ENCODE results near the gene ZSCAN9.

The ZSCAN9 gene

DNA sequence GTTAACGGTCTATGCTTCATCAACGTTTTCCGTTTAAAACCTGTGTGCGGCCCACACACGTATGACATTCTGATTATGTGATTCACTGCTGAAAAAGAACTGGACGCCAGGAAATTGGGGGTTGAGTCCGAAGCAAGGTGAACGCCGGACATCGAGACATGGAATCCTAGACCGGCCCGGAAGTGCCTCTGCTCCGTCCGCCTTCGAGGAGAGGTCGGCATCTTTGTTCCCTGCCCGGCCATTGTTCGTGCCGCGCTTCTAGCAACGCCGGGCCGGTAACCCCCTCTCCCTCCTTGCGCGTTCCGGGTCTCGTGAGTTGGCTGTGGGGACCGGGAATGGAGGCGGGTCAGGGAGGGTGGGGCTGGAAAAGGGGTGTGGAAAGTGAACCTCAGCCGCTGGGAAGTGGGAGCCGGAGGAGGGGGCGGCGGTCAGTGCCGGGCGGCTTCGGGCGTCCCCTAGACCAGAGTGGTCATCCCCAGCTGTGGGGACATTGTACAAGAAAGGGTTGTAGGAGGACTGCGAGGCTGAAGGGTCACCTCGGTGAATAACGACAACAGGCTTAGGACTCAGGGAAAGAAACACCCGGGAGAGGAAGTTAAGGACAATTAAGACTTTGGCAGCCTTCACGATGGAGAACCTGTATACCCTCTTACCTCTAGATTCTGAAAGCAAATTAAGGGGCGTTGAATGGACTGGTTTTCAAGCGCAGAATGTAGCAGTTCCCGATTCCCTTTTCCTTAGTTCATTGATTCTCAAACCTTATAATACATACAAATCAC lies at the start of gene ZSCAN9:
Gene ZSCAN9, plus strand, starts transcription at position 220 of the 779 bp plus-strand sequence. CDS start 1,810 bp downstream, outside the sequence.
- TF ChIP-seq, protein P1, sequence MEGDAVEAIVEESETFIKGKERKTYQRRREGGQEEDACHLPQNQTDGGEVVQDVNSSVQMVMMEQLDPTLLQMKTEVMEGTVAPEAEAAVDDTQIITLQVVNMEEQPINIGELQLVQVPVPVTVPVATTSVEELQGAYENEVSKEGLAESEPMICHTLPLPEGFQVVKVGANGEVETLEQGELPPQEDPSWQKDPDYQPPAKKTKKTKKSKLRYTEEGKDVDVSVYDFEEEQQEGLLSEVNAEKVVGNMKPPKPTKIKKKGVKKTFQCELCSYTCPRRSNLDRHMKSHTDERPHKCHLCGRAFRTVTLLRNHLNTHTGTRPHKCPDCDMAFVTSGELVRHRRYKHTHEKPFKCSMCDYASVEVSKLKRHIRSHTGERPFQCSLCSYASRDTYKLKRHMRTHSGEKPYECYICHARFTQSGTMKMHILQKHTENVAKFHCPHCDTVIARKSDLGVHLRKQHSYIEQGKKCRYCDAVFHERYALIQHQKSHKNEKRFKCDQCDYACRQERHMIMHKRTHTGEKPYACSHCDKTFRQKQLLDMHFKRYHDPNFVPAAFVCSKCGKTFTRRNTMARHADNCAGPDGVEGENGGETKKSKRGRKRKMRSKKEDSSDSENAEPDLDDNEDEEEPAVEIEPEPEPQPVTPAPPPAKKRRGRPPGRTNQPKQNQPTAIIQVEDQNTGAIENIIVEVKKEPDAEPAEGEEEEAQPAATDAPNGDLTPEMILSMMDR (IDR thresholded peaks at IDR 0.05; ENCODE audit: borderline replicate concordance, insufficient read depth, low read depth, low read length) = no peak
- peak within 1 kb of the TSS; percentile 51 for H3K4me3 ChIP-seq (ENCODE audit: low read depth, low read length)

DNA sequence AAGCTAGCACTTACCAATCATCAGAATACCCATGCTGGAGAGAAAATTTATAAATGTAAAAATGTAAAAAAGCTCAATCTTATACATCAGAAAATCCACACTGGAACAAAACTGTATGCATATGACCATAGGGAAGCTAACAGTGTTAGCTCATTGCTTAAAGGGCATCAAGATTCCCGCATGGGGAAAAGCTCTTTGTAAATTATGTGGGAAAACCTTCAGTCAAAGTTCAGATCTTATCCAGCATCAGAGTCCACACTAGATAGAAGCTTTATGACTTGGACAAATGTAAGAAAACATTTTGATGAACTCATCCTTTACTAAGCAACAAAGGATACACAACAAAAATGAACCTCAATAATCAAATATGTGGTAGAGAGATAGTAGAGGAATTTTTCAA lies 48.7 kb upstream of the ZSCAN9 start:
- TF ChIP-seq, protein P1 (IDR thresholded peaks at IDR 0.05; ENCODE audit: borderline replicate concordance, insufficient read depth, low read depth, low read length) = no peak
- H3K4me3 ChIP-seq (ENCODE audit: low read depth, low read length) = no peak overlapping the region

DNA sequence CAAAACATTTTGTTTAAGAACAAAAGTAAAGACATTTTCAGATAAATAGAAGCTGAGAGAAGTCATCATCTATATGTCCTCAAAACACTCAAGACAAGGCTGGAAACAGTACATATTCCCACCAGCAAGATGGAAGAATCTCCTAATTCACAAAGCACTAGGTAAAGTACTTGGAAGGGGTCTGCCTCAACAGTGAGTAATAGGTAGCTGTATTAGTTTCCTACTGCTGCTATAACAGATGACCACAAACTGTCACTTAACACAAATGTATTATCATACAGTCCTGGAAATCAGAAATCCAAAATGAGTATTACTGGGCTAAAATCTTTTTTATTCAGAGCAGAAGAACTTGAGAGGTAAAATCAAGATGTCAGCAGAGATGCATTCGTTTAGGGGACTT lies 42.8 kb upstream of the ZSCAN9 start:
- no peak overlapping the region for H3K4me3 ChIP-seq (ENCODE audit: low read depth, low read length)
- TF ChIP-seq, protein P1 (IDR thresholded peaks at IDR 0.05; ENCODE audit: borderline replicate concordance, insufficient read depth, low read depth, low read length) = no peak

DNA sequence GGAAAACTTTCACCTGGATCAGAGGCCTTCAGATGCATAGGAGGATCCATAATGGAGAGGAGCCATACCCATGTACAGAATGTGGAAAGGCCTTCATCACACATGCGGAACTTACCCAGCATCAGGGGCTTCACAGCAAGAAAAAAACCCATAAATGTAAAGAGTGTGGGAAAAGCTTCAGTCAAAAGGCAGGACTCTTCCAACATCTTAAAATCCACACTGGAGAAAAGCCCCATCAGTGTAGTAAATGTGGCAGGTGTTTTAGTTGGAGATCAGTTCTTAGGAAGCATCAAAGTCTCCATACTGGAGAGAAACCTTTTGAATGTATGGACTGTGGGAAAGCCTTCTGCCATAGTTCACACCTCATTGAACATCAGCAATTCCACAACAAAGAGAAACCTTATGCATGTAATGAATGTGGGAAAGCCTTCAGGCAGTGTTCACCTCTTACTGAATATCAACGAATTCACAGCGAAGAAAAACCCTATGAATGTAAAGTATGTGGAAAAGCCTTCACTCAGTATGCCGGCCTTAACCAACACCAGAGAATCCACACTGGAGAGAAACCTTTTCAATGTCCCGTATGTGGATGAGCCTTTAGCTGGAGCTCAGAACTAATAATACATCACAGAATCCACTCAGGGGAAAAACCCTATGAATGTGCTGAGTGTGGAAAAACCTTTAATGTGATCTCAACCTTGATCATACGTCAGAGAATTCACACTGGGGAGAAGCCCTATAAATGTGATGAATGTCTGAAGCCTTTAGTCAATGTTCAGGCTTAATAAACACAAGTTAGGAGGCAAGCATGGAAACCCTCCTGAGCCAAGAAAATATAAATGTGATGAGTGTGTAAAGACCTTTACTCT lies 36.7 kb upstream of the ZSCAN9 start:
- H3K4me3 ChIP-seq (ENCODE audit: low read depth, low read length) = no peak overlapping the region
- TF ChIP-seq, protein P1 (IDR thresholded peaks at IDR 0.05; ENCODE audit: borderline replicate concordance, insufficient read depth, low read depth, low read length) = no peak

DNA sequence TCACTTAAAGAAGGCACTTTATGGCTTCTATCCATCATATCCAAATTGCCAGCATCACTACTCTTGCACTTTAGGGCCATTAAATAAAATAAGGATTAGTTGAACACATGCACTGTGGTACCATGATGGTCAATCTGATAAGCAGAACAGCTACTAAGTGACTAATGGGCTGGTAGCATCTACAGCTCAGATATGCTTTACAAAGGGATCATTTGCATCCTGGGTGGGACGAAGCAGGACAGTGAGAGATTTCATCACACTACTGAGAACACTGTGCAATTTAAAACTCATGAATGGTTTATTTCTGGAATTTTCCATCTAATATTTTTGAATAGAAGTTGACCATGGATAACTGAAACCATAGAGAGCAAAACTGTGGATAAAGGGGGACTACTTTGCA lies 25.1 kb upstream of the ZSCAN9 start:
- H3K4me3 ChIP-seq (ENCODE audit: low read depth, low read length) = no peak overlapping the region
- TF ChIP-seq, protein P1 (IDR thresholded peaks at IDR 0.05; ENCODE audit: borderline replicate concordance, insufficient read depth, low read depth, low read length) = no peak

DNA sequence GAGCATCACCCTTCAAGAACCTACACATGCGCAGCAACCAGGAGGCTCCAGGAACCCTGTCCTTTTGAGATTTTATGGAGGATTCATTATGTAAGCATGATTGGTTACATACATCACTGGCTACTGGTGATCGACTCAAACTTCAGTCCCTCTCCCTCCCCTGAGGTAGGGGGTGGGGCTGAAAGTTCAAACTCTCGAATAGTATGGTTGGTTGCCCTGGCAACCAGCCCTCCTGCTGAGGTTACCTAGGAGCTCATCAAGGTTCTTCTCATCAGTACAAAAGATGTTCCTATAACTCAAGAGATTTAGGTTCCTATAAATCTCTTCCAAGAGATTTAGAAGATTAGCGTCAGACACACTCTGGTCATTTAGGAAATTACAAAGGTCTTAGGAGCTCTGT lies 21.9 kb upstream of the ZSCAN9 start:
- TF ChIP-seq, protein P1 (IDR thresholded peaks at IDR 0.05; ENCODE audit: borderline replicate concordance, insufficient read depth, low read depth, low read length) = no peak
- H3K4me3 ChIP-seq (ENCODE audit: low read depth, low read length) = no peak overlapping the region
